CD1c-positive myeloid dendritic cell (primary cell): ENCODE measurements around the gene VAMP3.
"Not testable (repeated sequence)": the region's sequence is repeated elsewhere in the genome, so short reads cannot be mapped to it uniquely, and the experiment has no call there.

Source experiments
- DNase-seq: peaks from one replicate; pipeline ENCODE4 v3.0.0-alpha.2; 2016; ENCODE audit errors: extremely low spot score

Gene VAMP3

DNA sequence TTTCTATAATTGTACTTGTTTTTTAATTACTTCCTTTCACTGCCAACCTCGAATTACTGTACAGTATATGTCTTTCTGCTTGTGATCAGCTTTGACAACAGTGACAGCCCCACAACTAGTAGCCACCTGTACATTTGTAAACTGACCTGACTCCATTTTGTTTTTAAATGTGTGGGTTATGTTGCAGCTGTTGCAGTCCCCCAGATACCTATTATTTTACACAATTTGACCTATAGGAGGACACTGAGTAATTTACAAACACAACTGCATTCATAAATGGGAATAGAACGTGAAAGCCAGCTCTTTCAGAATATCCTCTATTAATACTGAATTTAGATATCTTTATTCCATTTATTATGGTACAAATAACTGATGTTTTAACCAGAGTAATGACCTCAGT is 2.5 kb upstream of the VAMP3 start:
- DNase-seq, result no peak

DNA sequence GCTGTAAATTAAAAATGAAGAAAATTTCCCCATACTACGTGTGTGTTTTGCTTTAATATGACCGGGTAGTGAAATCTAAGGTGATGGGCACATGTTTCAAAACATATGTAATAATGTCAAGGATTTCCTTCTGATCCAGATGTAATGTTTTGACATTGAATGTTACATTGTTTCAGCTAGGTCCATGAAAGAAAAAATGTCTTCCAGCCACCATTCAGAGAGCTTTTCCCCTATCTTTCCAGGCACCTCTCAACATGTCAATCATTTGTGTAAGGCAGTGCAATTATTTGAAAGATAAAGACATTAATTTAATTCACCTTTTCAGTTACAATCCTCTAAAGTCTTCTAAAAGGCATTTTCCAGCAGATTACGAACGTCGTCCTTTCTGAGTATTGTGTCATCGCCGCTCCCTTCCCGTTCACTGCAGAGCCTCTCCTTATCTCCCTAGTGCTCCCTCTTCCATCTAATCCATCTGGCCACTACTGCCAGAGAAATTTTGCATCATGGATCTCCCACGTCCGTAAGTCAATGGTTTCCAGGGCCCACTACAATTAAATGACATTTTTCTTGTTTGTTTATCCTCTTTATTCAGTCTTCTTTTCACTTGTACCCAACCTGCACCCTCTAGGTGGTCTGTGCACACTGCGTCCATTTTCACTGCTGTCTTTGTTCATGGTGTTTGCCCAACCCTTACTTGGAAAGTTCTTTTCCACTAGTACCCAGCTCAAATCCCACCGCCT is 1.3 kb upstream of the VAMP3 start:
- DNase-seq, result no peak

DNA sequence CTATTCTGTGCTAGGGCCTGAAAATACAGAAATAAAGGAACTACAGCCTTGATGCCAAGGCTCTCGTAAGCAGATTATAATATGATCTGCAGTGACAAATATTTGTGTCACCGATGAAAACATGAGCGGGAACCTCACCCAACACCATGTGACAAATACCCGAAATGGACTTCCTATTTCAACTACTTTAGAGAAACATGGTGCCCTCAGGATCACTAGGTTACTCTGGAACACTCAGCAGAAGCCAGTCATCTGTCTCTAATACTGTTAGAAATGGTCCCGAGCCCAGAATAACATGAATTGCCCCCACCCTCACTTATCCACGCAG is 463 bp upstream of the VAMP3 start:
- peak; percentile 81 for DNase-seq

DNA sequence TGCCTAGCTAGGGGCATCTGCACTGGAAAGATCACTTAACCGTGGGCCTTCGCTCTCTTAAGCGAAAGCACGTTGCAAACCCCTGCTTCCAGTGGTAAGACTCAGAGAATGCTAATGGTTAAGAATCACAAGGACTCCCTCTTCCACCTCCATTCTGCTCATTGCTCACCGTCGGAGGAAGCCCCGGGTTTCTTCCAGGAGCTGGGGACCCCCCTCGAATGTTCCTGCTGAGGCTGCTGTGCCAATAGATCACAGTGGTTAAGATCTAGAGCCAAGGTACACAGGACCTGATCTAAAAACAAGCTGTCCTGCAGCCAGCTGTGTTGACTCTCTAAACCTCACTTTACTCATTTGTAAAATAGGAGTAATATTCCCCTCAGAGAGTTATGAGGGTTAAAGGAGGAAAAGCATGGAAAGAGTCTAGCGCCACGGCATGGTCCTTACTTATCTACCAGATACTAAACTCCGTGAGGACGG is 765 bp downstream of the VAMP3 start:
- peak; percentile 7 for DNase-seq

DNA sequence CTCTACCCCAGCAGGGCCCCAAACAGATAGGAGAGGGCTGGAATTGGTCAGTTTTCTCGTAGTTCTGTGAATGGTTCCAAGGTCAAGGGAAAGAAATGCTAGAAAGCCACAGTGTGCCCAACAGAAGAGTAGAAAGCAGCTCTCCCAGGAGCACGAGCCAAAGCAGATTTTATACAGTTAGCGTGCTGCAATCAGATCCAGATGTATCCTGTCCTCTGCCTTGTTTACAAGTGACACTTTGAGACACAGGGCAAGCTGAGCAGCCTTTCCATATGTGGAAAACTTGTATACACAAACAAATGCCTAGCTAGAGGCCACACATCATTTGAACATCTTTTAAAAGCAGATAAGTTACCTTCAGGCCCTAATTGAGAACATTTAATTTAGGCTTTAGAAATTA is 6.5 kb downstream of the VAMP3 start:
- no peak for DNase-seq

DNA sequence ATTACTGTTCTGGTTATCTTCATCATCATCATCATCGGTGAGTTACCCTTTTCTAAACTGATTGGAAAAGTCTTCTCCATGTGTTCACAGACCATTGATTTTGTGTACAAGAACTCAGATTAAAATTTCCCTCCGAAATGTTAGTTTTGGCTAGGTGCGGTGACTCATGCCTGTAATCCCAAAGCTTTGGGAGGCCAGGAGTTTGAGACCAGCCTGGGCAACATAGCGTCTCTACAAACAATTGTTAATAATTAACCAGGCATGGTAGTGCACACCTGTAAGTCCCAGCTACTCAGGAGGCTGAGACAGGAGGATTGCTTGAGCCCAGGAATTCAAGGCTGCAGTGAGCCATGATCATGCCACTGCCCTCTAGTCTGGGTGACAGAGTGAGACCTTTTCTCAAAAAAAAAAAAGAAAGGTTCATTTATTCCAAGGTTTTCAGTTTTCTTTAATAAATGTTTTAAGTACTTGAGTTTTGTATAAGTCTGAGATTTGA is 7.1 kb downstream of the VAMP3 start:
- no peak for DNase-seq

DNA sequence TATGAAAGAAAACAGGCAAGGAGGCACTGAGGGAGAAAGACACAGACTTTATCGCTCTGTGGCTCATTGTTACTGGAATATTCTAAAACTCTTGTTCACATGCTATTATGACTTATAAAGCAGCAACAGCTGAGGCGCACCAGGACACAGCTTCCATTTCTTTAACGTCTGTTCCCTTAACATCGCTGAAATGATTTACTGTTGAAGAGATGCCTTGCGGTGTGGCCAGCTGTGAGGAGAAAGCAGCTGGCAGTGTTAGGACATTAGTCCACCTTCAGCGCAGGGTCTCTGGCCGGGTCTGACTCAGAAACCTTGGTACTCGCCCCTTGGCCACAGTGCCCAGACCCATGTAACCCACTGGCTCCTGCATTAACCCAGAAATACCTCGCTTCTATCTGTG is 9.9 kb downstream of the VAMP3 start:
- DNase-seq, result no peak

DNA sequence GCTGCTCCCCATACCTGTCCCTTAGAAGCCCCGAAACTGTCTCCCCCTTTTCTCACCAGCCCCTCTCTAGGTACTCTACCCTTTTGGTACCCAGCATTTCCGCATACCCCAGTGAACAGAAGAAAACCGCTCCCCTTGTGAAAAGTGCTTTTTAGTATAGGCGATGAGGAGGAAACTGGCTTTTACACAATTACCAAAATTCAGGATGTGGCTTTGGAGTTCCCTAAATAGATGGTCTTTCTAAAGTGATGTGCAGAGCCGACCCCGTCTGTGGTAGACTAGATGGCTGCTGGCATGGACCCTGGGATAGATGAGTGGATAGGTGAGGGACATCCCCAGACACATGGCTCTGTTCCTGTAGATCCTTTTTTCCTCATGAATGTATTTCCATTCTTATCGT is 10.4 kb downstream of the VAMP3 start:
- DNase-seq, result peak; percentile 30

DNA sequence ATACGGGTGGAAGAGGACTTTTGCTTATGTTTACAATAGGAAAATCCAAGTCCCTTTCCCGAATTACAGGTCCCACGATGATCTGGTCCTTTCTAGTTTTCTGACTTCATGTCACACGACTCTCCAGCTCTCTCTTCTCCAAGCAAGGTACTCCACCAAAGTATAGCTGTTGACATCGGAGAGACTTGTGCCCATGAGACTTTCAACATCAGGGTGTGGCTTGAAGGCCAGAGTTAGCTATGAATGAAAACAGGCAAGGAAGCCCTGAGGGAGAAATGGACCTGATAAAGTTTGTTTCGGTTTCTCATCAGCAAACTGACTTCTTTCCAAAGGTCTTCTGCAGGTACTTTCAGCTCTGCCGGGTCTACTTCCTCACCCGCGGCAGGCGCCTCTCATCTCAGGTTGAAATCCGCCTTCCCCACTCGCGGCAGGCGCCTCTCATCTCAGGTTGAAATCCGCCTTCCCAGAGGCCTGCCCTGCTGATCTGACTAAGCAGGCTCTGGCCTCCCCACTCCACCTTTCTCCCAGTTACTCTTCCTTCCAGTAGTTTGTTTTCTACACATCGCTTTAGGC is 10.9 kb downstream of the VAMP3 start:
- peak; percentile 8 for DNase-seq

DNA sequence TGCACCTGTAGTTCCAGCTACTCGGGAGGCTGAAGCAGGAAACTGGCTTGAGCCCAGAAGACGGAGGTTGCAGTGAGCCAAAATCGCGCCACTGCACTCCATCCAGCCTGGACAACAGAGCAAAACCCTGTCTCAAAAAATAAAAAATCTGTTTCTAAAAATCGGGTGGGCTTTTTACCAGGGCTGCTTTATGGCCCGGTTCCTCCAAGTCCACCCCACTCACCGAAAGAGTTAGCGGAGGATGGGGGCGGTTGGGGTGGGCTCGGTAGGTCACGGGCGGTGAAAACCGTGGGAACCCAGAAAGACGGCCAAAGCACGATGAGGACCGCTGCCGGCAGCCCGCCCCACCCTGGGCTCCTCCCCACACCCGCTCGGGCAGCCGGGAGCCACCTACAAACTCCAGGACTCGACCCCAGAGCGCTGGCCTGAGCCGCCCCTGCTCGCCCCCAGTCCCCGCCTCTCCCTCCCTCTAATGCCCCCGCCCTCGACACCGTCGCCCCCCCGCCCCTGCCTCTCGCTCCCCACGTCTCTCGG is 12.1 kb downstream of the VAMP3 start:
- DNase-seq, result peak; percentile 45

DNA sequence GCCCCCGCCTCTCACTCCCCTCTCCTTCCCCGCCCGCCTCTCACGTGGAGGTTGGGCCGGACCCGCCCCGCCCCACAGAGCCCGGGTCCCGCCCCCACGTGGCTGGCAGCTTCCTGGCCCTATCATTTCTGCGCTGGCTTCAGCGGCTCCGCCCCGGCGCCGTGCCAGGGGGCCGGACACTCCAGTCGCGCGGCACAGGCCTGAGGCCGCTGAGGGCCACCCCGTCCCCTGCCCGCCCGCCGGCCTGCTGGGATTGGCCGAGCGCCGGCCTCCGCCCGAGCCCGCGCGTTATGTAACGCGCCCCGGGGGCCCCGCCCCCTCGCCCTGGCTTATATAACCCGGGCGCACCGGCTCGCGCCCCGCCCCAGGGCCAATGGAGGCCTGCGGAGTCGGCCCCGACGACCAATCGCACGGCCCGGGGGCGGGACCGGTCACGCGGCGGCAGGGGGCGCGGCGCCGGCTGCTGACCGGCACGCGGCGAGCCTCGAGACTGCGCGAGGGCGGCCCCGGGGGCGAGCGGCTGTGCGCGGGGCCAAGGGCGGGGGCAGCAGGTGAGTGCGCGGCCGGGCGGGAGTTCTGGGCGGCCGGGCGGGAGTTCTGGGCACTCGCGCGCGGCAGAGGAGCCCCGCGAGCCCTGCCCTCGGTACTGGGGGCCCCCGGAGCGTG is 12.9 kb downstream of the VAMP3 start, which contains the start of gene PER3:
Gene PER3 (plus strand): TSS at position 466 of the 666 bp plus-strand sequence. CDS start 587 bp downstream, outside the sequence.
- DNase-seq, result peak; percentile 98

DNA sequence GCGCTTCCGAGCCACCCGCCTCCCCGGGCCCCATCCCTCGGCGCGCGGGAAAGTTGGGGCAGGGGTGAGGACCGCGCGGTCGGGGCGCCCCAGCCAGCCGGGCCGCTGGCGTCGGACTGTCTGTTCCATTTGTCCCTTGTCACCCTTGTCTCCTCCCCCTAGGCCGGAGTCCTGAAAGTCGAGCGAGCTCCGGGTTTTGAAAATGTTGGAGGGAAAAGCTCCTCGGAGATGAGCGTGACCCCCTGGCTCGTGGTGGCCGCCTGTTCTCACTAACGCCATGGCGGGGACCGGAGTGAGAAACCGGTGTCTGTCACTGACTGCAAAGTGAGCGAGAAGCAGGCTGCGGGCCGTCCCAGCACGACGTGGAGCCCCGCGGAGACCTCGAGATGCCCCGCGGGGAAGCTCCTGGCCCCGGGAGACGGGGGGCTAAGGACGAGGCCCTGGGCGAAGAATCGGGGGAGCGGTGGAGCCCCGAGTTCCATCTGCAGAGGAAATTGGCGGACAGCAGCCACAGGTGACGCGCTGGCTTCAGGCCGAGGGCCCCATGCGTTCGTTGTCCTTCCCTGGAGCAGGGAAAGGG is 13.5 kb downstream of the VAMP3 start:
- DNase-seq, result no peak

DNA sequence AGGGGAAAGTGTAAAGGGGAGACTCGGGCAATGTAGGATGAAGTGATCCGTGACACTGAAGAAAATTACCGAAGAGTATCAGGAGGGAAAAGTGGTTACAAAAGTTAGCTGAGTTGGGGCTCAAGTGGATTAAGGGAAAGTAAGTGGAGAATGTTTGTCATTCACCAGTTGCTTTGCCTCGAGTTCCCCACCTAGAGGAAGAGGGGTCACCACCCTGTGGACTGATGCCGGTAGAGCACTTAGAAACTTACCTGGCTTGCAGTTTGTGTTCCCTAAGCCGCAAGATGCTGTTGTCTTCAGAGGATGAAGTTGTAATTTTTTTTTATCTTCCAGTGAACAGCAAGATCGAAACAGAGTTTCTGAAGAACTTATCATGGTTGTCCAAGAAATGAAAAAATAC is 14.0 kb downstream of the VAMP3 start:
- DNase-seq, result no peak

DNA sequence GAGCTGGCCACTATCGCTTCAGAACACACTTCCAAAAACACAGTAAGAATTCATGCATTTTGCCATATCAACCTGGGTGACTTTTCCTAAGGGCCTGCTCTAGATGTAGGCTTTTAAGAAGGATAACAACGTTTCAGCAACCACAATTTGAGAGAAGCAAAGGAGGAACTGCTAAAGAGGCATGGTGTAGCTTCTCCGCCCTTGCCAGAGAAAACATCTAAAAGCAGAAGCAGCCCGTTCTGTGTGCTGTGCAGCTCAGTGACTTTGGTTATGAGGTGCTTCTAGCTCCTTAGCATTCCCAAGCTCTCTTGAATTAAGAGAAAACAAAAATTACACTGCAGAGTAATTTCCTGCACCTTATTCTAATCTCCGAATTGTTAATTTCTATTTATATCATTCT is 15.7 kb downstream of the VAMP3 start:
- peak; percentile 48 for DNase-seq

DNA sequence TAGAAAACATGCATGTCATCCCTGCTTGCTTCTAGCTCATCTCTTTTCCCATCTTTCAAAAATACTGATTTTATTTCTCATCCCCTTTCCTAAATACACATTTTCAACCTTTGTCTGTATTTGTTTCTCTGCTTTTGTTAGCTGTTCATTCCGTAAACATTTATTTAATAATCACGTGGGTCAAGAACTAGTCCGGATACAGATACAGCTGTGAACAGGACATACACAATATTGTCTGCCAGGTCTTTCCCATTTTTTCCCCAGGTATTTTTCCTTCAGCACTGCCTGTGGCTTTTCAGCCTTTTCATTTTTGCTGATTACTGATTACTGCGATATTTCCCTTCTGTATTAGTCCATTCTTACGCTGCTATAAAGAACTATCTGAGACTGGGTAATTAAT is 18.7 kb downstream of the VAMP3 start:
- no peak for DNase-seq

DNA sequence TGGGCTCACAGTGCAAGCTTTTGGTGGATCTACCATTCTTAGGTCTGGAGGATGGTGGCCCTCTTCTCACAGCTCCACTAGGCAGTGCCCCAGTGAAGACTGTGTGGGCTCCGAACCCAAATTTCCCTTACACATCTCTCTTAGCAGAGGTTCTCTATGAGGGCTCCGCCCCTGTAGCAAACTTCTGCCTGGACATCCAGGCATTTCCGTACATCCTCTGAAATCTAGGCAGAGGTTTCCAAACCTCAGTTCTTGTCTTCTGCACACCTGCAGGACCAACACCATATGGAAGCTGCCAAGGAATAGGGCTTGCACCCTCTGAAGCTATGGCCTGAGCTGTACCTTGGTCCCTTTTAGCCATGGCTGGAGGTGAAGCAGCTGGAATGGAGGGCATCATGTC is 19.9 kb downstream of the VAMP3 start:
- not testable (repeated sequence) for DNase-seq

DNA sequence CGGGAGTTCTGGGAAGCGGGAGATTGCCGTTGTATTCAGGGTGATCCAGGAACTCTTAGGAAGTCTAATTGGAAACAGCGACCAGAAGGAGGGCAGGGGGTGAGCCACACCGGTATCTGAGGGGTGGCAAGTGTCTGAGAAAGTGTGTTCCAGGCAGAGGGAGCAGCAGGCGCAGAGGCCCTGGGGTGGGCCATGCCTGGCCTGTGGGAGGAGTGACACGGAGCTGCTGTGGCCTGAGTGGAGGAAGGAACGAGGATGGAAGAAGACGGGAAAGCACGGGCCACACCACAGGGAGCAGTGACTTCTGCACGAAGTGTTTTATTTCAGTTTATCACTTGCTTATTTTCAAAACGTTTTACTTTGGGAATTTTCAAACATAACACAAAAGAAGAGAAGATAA is 24.3 kb downstream of the VAMP3 start:
- DNase-seq, result no peak

DNA sequence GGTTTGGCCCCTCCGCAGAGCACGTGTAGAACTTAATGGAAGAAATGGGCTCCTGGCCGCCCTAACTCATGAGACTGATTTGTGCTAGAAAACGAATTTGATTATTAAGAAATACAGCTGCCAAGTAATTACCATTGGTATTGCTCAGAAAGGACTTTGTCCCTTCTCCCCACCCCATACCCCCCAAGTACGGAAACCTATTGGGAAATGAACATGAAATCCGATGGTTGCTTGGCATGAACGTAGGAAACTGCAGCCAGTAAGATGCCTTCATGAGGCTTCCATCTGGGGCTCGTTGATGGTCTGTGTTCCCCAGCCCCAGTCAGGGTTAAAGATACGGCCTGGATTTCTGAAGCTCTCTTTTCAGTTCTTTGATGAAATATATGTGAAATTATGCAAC is 34.4 kb downstream of the VAMP3 start:
- DNase-seq, result no peak

DNA sequence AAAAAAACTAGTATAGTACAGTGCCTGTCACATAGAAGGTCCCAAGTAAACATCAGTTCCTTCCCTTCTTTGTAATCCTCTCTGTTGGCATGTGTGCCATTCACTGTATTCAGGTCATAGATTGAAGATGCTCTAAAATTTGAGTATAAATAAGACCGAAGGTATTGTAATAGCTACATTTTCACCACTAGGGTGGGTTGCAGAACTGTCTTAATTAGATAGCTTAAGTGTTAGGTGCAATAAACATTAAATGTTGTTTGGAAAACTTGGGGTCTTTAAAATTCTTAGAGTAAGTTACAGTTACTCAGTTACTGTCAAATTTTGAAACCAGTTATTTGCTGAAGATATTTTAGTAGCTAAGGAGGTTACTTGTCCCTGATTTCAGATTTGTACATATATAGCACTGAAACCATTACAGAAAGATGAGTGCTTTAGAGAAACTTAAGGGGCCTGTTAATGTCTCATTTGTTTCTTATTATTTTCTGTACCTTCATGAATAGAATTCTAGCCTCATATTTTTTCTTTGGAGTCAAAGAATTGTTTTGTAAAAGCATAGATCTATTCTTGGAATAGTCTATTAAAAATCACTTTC is 37.3 kb downstream of the VAMP3 start:
- peak; percentile 28 for DNase-seq

DNA sequence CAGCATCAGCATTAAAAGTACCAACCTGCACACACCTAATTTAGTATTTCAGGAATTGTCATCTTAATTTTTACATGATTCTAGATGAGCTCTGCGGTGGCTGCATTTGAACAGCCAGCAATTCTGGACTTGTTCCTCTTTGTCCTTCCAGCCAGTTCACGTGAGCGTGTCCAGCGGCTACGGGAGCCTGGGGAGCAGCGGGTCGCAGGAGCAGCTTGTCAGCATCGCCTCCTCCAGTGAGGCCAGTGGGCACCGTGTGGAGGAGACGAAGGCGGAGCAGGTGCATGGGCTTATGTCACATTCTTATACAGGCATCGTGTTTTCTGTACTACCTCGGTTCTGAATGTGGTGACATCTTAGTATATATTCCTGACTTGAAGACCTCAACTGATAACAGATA is 38.6 kb downstream of the VAMP3 start:
- DNase-seq, result no peak

DNA sequence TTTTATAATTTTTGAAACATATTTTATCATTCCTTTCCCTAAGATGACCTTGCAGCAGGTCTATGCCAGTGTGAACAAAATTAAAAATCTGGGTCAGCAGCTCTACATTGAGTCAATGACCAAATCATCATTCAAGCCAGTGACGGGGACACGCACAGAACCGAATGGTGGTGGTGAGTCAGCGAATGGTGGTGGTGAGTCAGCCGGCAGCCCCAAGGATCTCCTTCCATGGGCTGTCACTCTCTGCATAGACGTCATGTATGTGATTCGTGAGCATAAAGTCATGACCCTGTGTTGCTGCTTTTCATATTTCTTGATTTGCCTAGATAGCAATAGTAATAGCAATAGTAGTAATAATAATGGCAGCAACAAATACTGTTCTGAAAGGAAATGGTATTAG is 39.3 kb downstream of the VAMP3 start:
- peak; percentile 49 for DNase-seq

DNA sequence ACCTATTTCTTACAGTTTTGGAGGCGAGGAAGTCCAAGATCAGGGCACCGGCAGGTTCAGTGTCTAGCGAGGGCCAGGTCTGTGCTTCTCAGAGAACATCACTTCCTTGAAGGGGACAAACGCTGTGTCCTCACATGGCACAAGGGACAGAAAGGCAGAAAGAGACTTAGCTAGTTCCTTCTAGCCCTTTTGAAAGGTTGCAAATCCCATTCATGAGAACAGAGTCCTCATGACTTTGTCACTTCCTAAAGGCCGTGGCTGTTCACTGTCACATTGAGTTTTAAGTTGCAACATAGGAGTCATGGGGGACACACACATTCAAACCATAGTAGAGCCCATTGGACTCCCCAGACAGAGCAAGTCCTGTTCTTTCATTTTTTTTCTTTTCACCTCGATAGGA is 40.4 kb downstream of the VAMP3 start:
- DNase-seq, result peak; percentile 28
